Measurements from ENCODE around the gene DDX39B. TPM values are rescaled to one million over a fixed set of nuclear protein-coding genes. Genes with fewer than 3 reads are reported as not detected.
"Not testable (repeated sequence)": the region's sequence is repeated elsewhere in the genome, so short reads cannot be mapped to it uniquely, and the experiment has no call there.

Gene DDX39B
- total and polyA plus RNA-seq, 2 of the 4 experiments (the other 2 are of a cell fraction) = 371 to 796 TPM

DNA sequence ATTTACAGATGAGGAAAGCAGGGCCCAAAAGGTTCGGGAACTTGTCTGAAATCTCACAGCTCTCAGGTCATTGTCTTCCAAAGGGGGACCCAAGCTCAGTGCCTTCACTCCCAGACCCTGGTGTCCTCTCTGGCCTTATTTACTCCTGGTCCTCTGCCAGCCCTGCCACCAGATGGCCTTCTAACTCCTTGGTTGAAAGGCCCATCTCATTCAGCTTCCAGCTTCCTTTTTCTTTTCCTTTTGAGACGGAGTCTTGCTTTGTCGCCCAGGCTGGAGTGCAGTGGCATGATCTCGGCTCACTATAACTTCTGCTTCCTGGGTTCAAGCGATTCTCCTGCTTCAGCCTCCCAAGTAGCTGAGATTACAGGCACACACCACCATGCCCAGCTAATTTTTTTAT is 9.6 kb upstream of the DDX39B start:
- dilution Hi-C loops (cut with HindIII; ENCODE audit: low sequenced_read_pairs, unreplicated experiment) = not testable (repeated sequence)
- H3K36me3 ChIP-seq (ENCODE audit: control insufficient read depth, insufficient read depth, low read length) = peaks cover 22% of the 10 kb centered on the region

More for the DNA sequence above, 9.6 kb upstream of the DDX39B start:
- H2BK5ac ChIP-seq (ENCODE audit: low read depth, low read length, poor library complexity, severe bottlenecking); H2BK15ac ChIP-seq (ENCODE audit: low read depth, low read length); H4K8ac ChIP-seq (ENCODE audit: low read depth in 2 of 2, low read length in 2 of 2); H4K5ac ChIP-seq (ENCODE audit: low read depth, low read length); H3K56ac ChIP-seq (ENCODE audit: extremely low read depth, insufficient read depth, low read length); H3K9ac ChIP-seq (ENCODE audit: low read depth, low read length); H3K27ac ChIP-seq (ENCODE audit: insufficient read depth, low read length); POLR2A ChIA-PET (ENCODE audit: unreplicated experiment); H3K23ac ChIP-seq (ENCODE audit: low read depth, low read length); H3K27me3 ChIP-seq (ENCODE audit: control insufficient read depth, insufficient read depth, low read length); H3K9me3 ChIP-seq (ENCODE audit: control insufficient read depth, insufficient read depth, low read length); H2AK9ac ChIP-seq (replicated peaks; ENCODE audit: low read depth, low read length, poor library complexity); H4K91ac ChIP-seq (ENCODE audit: insufficient read depth, low read depth, low read length); H3K4me3 ChIP-seq (ENCODE audit: insufficient read depth, low read depth, low read length); in situ Hi-C loops (cut with MboI; ENCODE audit: low sequenced_read_pairs); H3K4ac ChIP-seq (ENCODE audit: low read depth, low read length); H3K4me1 ChIP-seq (ENCODE audit: control insufficient read depth, insufficient read depth, low read length); H3K14ac ChIP-seq (replicated peaks; ENCODE audit: low read depth, low read length); H2AK5ac ChIP-seq (ENCODE audit: low read depth, low read length); H2BK120ac ChIP-seq (ENCODE audit: low read depth, low read length); ATAC-seq (ENCODE audit: low read depth); H4K20me1 ChIP-seq (ENCODE audit: insufficient read depth, low read length); H3K18ac ChIP-seq (ENCODE audit: low read depth, low read length); H2BK20ac ChIP-seq (ENCODE audit: low read depth, low read length); H2AFZ ChIP-seq (replicated peaks; ENCODE audit: low read length, poor library complexity); H3K4me2 ChIP-seq (ENCODE audit: low read depth, low read length); BruUV-seq (replicated peaks); H3K9me1 ChIP-seq (ENCODE audit: insufficient read depth, low read length): not testable (repeated sequence)
- WGBS, 2 experiments (ENCODE audit: extremely low coverage in 2 of 2, insufficient read length in 1 of 2) = 92% methylated on average over 4 of the region's 5 CpGs; no CpG with 5 or more reads in 1 of the 2 experiments
- H3K79me1 ChIP-seq (ENCODE audit: low read depth in 1 of 2, low read length in 2 of 2) = peaks cover 13 to 28% of the 10 kb centered on the region in 2 experiments; a peak in 3 of 4 replicates
- intact Hi-C loops (cut with micrococcal nuclease) = loop anchor here (1.0 kb wide), 1 partner anchor 47 kb away; no protein-coding TSS in a partner anchor
- TF ChIP-seq, protein P1, sequence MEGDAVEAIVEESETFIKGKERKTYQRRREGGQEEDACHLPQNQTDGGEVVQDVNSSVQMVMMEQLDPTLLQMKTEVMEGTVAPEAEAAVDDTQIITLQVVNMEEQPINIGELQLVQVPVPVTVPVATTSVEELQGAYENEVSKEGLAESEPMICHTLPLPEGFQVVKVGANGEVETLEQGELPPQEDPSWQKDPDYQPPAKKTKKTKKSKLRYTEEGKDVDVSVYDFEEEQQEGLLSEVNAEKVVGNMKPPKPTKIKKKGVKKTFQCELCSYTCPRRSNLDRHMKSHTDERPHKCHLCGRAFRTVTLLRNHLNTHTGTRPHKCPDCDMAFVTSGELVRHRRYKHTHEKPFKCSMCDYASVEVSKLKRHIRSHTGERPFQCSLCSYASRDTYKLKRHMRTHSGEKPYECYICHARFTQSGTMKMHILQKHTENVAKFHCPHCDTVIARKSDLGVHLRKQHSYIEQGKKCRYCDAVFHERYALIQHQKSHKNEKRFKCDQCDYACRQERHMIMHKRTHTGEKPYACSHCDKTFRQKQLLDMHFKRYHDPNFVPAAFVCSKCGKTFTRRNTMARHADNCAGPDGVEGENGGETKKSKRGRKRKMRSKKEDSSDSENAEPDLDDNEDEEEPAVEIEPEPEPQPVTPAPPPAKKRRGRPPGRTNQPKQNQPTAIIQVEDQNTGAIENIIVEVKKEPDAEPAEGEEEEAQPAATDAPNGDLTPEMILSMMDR (conservative IDR thresholded peaks at IDR 0.05; ENCODE audit: low read depth, low read length) = peak; percentile 48
- TF ChIP-seq SMC3 (IDR thresholded peaks at IDR 0.05; ENCODE audit: low read depth, low read length) (peak; percentile 62; the same call in 1 of the 2 replicates), RAD21 (IDR thresholded peaks at IDR 0.05; ENCODE audit: low read length) (peak; percentile 64)
- peak; percentile 36 for DNase-seq
- CTCF ChIA-PET = interaction anchor here (1.0 to 1.9 kb wide), 5 partner anchors 26 to 85 kb away, joined by 3 to 17 read pairs (median 3); no protein-coding TSS in a partner anchor
